PC-3 (cell line): ENCODE data around the gene HSD11B1. TPM values are rescaled to one million over a fixed set of nuclear protein-coding genes. Genes with fewer than 3 reads are reported as not detected.

Source experiments
- ATAC-seq: fragments of 200-7000 bp; cut with Tn5 transposase; 2 replicates; pipeline ENCODE4 v1.9.1; 2020; ENCODE audit warnings: mild to moderate bottlenecking, moderate library complexity
- BruUV-seq: library from RNA; stranded (reverse); fragments of 400-500 nt; replicated peaks from 2 replicates; lab custom pipeline; 2021; lab: Mats Ljungman, UMichigan
- CTCF ChIA-PET: fragments of 300-600 bp; sonication (Branson Sonifier 250); formaldehyde crosslinking; loops from one replicate; lab custom pipeline; 2022; ENCODE audit warnings: antibody characterized with exemption; lab: Charles Lee
- POLR2A ChIA-PET: fragments of 300-600 bp; sonication (Branson Sonifier 250); formaldehyde crosslinking; loops from one replicate; lab custom pipeline; 2022; ENCODE audit warnings: antibody characterized with exemption; ENCODE audit not compliant: unreplicated experiment; lab: Charles Lee
- DNase-seq: peaks from one replicate; pipeline ENCODE4 v3.0.0-alpha.2; 2015
- H2AFZ ChIP-seq: fragments of 300-600 bp; sonication (generic); 2 replicates; pipeline ENCODE4 v1.6.0; 2016; ENCODE audit warnings: antibody characterized with exemption, low read length
- H3F3A ChIP-seq: fragments of 300-600 bp; sonication (generic); one replicate; pipeline ENCODE4 v1.6.0; 2017; ENCODE audit warnings: antibody characterized with exemption, low read length, control low read depth, mild to moderate bottlenecking; ENCODE audit not compliant: unreplicated experiment
- H3K27ac ChIP-seq: fragments of 300-600 bp; sonication (generic); 2 replicates; pipeline ENCODE4 v1.5.1; 2016; ENCODE audit warnings: mild to moderate bottlenecking, low read length
- H3K27me3 ChIP-seq: fragments of 300-600 bp; sonication (generic); 2 replicates; pipeline ENCODE4 v1.6.1; 2016; ENCODE audit warnings: low read length, mixed read lengths
- H3K36me3 ChIP-seq: fragments of 300-600 bp; sonication (generic); 2 replicates; pipeline ENCODE4 v1.6.1; 2016; ENCODE audit warnings: low read depth, mixed run types, low read length, mixed read lengths
- H3K4me1 ChIP-seq: fragments of 300-600 bp; sonication (generic); 2 replicates; pipeline ENCODE4 v1.5.1; 2016; ENCODE audit warnings: low read length; ENCODE audit not compliant: insufficient read depth
- H3K4me2 ChIP-seq: fragments of 300-600 bp; sonication (generic); 2 replicates; pipeline ENCODE4 v1.6.0; 2016; ENCODE audit warnings: low read length
- H3K4me3 ChIP-seq: fragments of 300-600 bp; sonication (generic); 2 replicates; pipeline ENCODE4 v1.5.1; 2016; ENCODE audit warnings: mild to moderate bottlenecking, low read length, mixed read lengths
- H3K79me2 ChIP-seq: fragments of 300-600 bp; sonication (generic); 2 replicates; pipeline ENCODE4 v1.6.1; 2017; ENCODE audit warnings: low read length, mixed read lengths
- H3K9ac ChIP-seq: fragments of 300-600 bp; sonication (generic); 2 replicates; pipeline ENCODE4 v1.6.0; 2016; ENCODE audit warnings: mild to moderate bottlenecking, low read length
- H3K9me2 ChIP-seq: fragments of 300-600 bp; sonication (generic); replicated peaks from 2 replicates; pipeline ENCODE4 v1.6.1; 2016; ENCODE audit warnings: mixed run types, low read length, mixed read lengths
- H3K9me3 ChIP-seq: fragments of 300-600 bp; sonication (generic); 2 replicates; pipeline ENCODE4 v1.6.1; 2016; ENCODE audit warnings: low read length, mixed read lengths
- H4K20me1 ChIP-seq: fragments of 300-600 bp; sonication (generic); 2 replicates; pipeline ENCODE4 v1.6.1; 2016; ENCODE audit warnings: low read length, mixed read lengths
- EZH2 ChIP-seq: fragments of 300-600 bp; sonication (generic); IDR thresholded peaks from one replicate; pipeline ENCODE4 v1.6.1; 2017; ENCODE audit warnings: antibody characterized with exemption, mild to moderate bottlenecking, low read length; ENCODE audit not compliant: unreplicated experiment
- EZH2phosphoT487 ChIP-seq: fragments of 300-600 bp; sonication (generic); IDR thresholded peaks from 2 replicates; pipeline ENCODE4 v1.6.1; 2018; ENCODE audit warnings: mild to moderate bottlenecking, antibody characterized with exemption, low read length, borderline replicate concordance
- intact Hi-C: fragments of 100-400 bp; cut with micrococcal nuclease; formaldehyde crosslinking; loops from 2 replicates; pipeline ENCODE4 v1.9.0; 2023
- total RNA-seq: library from RNA; depleted of rRNA; stranded (reverse); fragments of >200 nt; gene quantifications from 2 replicates; pipeline ENCODE4 v1.2.3, GENCODE V29; 2014
- TF ChIP-seq, protein P1 (sequence below): fragments of 300-600 bp; sonication (generic); conservative IDR thresholded peaks from 2 replicates; pipeline ENCODE4 v1.5.1; 2017; ENCODE audit warnings: antibody characterized with exemption, low read depth, mild to moderate bottlenecking, low read length

Gene HSD11B1
- total RNA-seq, 1 experiment from 2014 or later, result not detected

DNA sequence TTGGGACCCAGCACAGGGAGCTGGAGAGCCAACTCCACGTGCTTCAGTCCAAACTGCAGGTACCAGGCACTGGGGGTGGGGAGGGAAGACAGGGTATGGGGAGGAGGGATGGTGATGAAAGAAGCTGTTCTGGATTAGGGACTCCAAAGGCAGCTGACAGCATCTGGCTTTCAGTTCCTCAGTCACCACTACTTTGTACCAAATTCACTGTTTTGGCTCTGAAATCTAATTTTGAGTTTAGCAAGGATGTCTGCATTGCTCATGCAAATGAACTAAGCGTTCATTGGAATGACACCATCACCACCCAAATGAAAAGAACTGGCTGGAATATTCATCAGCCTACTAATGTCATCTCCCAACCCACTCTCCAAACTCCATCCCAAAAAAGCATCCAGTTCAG lies 71.0 kb downstream of the HSD11B1 start:
- TF ChIP-seq EZH2, result no peak
- TF ChIP-seq, protein P1, sequence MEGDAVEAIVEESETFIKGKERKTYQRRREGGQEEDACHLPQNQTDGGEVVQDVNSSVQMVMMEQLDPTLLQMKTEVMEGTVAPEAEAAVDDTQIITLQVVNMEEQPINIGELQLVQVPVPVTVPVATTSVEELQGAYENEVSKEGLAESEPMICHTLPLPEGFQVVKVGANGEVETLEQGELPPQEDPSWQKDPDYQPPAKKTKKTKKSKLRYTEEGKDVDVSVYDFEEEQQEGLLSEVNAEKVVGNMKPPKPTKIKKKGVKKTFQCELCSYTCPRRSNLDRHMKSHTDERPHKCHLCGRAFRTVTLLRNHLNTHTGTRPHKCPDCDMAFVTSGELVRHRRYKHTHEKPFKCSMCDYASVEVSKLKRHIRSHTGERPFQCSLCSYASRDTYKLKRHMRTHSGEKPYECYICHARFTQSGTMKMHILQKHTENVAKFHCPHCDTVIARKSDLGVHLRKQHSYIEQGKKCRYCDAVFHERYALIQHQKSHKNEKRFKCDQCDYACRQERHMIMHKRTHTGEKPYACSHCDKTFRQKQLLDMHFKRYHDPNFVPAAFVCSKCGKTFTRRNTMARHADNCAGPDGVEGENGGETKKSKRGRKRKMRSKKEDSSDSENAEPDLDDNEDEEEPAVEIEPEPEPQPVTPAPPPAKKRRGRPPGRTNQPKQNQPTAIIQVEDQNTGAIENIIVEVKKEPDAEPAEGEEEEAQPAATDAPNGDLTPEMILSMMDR, result no peak
- no peak for TF ChIP-seq EZH2phosphoT487
- Histone ChIP-seq H3F3A (no peaks in the 10 kb centered on the region), H3K4me2 (no peak overlapping the region), H3K4me1 (no peaks in the 10 kb centered on the region), H4K20me1 (no peaks in the 10 kb centered on the region), H3K79me2 (no peaks in the 10 kb centered on the region), H3K27me3 (no peaks in the 10 kb centered on the region), H3K9ac (no peak overlapping the region), H3K27ac (no peak overlapping the region), H3K4me3 (no peak overlapping the region), H3K36me3 (no peaks in the 10 kb centered on the region), H2AFZ (no peak overlapping the region), H3K9me3 (no peaks in the 10 kb centered on the region), H3K9me2 (no peaks in the 10 kb centered on the region)
- BruUV-seq, result no TSS peak
- no peak for DNase-seq
- CTCF ChIA-PET, result no interaction called here
- POLR2A ChIA-PET, result interaction anchor here (0.6 to 1.0 kb wide), 2 partner anchors 9 to 30 kb away, joined by 3 to 8 read pairs; partner anchors contain the start of genes C1orf74 and IRF6
- intact Hi-C loops, result no loop called here
- no peak for ATAC-seq

DNA sequence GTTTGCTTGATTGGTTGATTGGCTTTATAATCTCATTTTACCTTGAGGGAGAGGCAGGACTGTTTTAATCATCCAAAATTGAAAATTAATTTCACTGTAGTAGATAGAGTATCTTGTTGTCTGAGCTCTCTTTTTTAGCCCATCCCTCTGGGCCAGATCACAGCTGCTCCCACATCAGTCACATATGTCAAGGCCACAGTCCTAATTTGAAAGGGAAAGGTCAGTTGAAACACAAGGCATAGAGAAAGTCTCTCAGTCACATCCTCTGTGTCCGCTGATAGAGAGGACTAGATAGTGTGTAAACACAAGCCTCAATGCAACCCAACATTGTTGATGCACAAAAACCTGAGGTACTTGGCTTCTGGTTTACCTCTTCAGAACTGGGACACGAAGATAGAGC lies 72.9 kb downstream of the HSD11B1 start:
- POLR2A ChIA-PET, result no interaction called here
- no peak overlapping the region for H3K4me2 ChIP-seq
- H3K27me3 ChIP-seq, result no peaks in the 10 kb centered on the region
- no peaks in the 10 kb centered on the region for H4K20me1 ChIP-seq
- intact Hi-C loops, result no loop called here
- H3K36me3 ChIP-seq, result no peaks in the 10 kb centered on the region
- H3K9ac ChIP-seq, result no peak overlapping the region
- H2AFZ ChIP-seq, result no peak overlapping the region
- H3K4me3 ChIP-seq, result no peak overlapping the region
- TF ChIP-seq, protein P1, result no peak
- TF ChIP-seq EZH2, result no peak
- no peak for TF ChIP-seq EZH2phosphoT487
- no TSS peak for BruUV-seq
- ATAC-seq (no peak), DNase-seq (no peak)
- no peaks in the 10 kb centered on the region for H3F3A ChIP-seq
- H3K27ac ChIP-seq, result no peak overlapping the region
- CTCF ChIA-PET, result interaction anchor here (0.8 kb wide), 1 partner anchor 29 kb away, joined by 4 read pairs; no protein-coding TSS in a partner anchor
- H3K79me2 ChIP-seq, result peaks cover 3% of the 10 kb centered on the region; the same call in 1 of the 2 replicates
- H3K4me1 ChIP-seq, result no peaks in the 10 kb centered on the region
- H3K9me2 ChIP-seq, result no peaks in the 10 kb centered on the region
- no peaks in the 10 kb centered on the region for H3K9me3 ChIP-seq

DNA sequence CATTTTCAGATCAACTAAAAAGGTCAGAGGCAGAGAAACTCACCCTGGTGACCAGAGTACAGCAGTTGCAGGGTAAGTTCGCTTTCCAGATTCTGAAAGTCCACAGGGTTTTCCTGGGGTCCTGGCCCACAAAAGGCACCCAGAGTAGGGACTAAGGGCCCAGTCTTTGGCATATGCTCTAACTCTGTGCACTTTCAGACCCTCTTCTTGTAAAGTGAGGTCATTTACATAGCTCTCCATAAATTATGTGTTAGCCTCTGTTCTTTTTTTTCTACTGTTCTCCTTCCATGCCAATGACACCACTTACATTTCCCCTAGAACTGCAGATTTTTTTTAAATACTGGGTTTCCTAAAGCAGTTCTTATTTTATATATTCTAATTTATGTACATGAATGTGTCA lies 73.5 kb downstream of the HSD11B1 start:
- H3K4me1 ChIP-seq, result 0 out of 2 replicates have a peak, but pooled peaks cover under 1% of the 10 kb centered on the region
- no peaks in the 10 kb centered on the region for H3K36me3 ChIP-seq
- no peaks in the 10 kb centered on the region for H3K9me2 ChIP-seq
- BruUV-seq, result no TSS peak
- ChIA-PET CTCF (no interaction called here), POLR2A (no interaction called here)
- intact Hi-C loops, result no loop called here
- no peak overlapping the region for H2AFZ ChIP-seq
- TF ChIP-seq EZH2phosphoT487 (no peak), EZH2 (no peak)
- TF ChIP-seq, protein P1, result no peak
- no peaks in the 10 kb centered on the region for H3F3A ChIP-seq
- no peak for ATAC-seq
- no peaks in the 10 kb centered on the region for H4K20me1 ChIP-seq
- no peak for DNase-seq
- H3K27ac ChIP-seq, result no peak overlapping the region
- H3K4me2 ChIP-seq, result no peak overlapping the region
- H3K79me2 ChIP-seq, result peaks cover 8% of the 10 kb centered on the region
- H3K9ac ChIP-seq, result no peak overlapping the region
- H3K4me3 ChIP-seq, result no peak overlapping the region
- no peaks in the 10 kb centered on the region for H3K9me3 ChIP-seq
- no peaks in the 10 kb centered on the region for H3K27me3 ChIP-seq
